A549 (cell line): ENCODE results near the gene SETBP1. TPM values are rescaled to one million over a fixed set of nuclear protein-coding genes. Genes with fewer than 3 reads are reported as not detected.

Experiments
- ATAC-seq, 2 experiments: fragments of 200-7000 bp in 1 of 2; fragments of >200 bp in 1 of 2; cut with Nextera tagmentation in 1 of 2; cut with Tn5 transposase in 1 of 2; 3 replicates each; pipeline versions ENCODE4 v1.8.0 to v1.9.1; 2018 to 2020; ENCODE audit warnings: mild to moderate bottlenecking in 1 of 2, moderate library complexity in 1 of 2
- CTCF ChIA-PET: fragments of 300-600 bp; sonication (Branson Sonifier 250); formaldehyde crosslinking; extraction: SDS; loops from one replicate; lab custom pipeline; 2021; ENCODE audit warnings: antibody characterized with exemption, inconsistent platforms; lab: Yijun Ruan, JAX
- POLR2A ChIA-PET: fragments of 350-600 bp; formaldehyde crosslinking; extraction: SDS; loops from one replicate; lab custom pipeline; 2021; ENCODE audit warnings: antibody characterized with exemption, inconsistent platforms; lab: Yijun Ruan, JAX
- DNase-seq, 2 experiments: peaks; one replicate each; pipeline versions ENCODE4 v3.0.0 to v3.0.0-alpha.2; 2011 to 2016; ENCODE audit warnings: low read depth in 1 of 2, low spot score in 1 of 2
- FAIRE-seq: peaks from 2 replicates; lab custom pipeline; 2011; peaks lifted over from hg19 to GRCh38; lab: Jason Lieb, UNC
- H3K27ac ChIP-seq, 2 experiments: fragments of >200 bp; sonication (Bioruptor Twin); formaldehyde crosslinking; 3 replicates each; pipeline ENCODE4 v1.5.1; 2016 to 2017
- H3K4me1 ChIP-seq: fragments of >200 bp; sonication (Bioruptor Twin); formaldehyde crosslinking; 3 replicates; pipeline ENCODE4 v1.6.1; 2016
- H3K4me2 ChIP-seq: fragments of >200 bp; sonication (Bioruptor Twin); formaldehyde crosslinking; 3 replicates; pipeline ENCODE4 v1.6.1; 2016
- H3K4me3 ChIP-seq: fragments of >200 bp; sonication (Bioruptor Twin); formaldehyde crosslinking; 3 replicates; pipeline ENCODE4 v1.5.1; 2016
- H3K9me3 ChIP-seq: fragments of >200 bp; sonication (Bioruptor Twin); formaldehyde crosslinking; 3 replicates; pipeline ENCODE4 v1.6.1; 2016
- BHLHE40 ChIP-seq: IDR thresholded peaks from 2 replicates; pipeline ENCODE4 v1.6.1; 2012; ENCODE audit warnings: low read depth, low read length, inconsistent platforms
- CEBPB ChIP-seq, 2 experiments: fragments of >200 bp in 1 of 2; sonication (Bioruptor Twin) in 1 of 2; formaldehyde crosslinking in 1 of 2; IDR thresholded peaks; 2 replicates each; pipeline ENCODE4 v1.6.1; 2012 to 2016
- EHMT2 ChIP-seq: fragments of 200-600 bp; sonication (generic); IDR thresholded peaks from 2 replicates; pipeline ENCODE4 v1.6.1; 2016; ENCODE audit warnings: antibody characterized with exemption, low read depth, mild to moderate bottlenecking, moderate library complexity
- FOSB ChIP-seq: fragments of 250-450 bp; sonication (Bioruptor Pico); IDR thresholded peaks from 2 replicates; pipeline ENCODE4 v1.5.0; 2020; ENCODE audit warnings: mild to moderate bottlenecking, moderate library complexity
- GATA3 ChIP-seq: IDR thresholded peaks from 2 replicates; pipeline ENCODE4 v1.6.1; 2012; ENCODE audit warnings: borderline replicate concordance
- HOXB13 ChIP-seq: fragments of 250-450 bp; sonication (Bioruptor Pico); IDR thresholded peaks from 2 replicates; pipeline ENCODE4 v1.5.0; 2020; ENCODE audit warnings: low read depth, mild to moderate bottlenecking, moderate library complexity
- HOXB5 ChIP-seq: fragments of 250-450 bp; sonication (Bioruptor Pico); IDR thresholded peaks from 2 replicates; pipeline ENCODE4 v1.5.0; 2020; ENCODE audit warnings: mild to moderate bottlenecking, moderate library complexity
- MAFK ChIP-seq: fragments of 450-650 bp; IDR thresholded peaks from 2 replicates; pipeline ENCODE4 v1.6.1; 2014; ENCODE audit not compliant: partially characterized antibody
- MAZ ChIP-seq: fragments of 150-350 bp; IDR thresholded peaks from 2 replicates; pipeline ENCODE4 v1.6.1; 2014; ENCODE audit warnings: antibody characterized with exemption, low read depth, low read length, borderline replicate concordance
- MYC ChIP-seq: IDR thresholded peaks from 2 replicates; pipeline ENCODE4 v1.6.1; 2012; ENCODE audit warnings: mild to moderate bottlenecking, inconsistent platforms, low read length, improper control_type of control experiment, borderline replicate concordance
- NR3C1 ChIP-seq: fragments of >200 bp; sonication (Bioruptor Twin); formaldehyde crosslinking; IDR thresholded peaks from 3 replicates; pipeline ENCODE4 v1.6.1; 2017
- RARB ChIP-seq: fragments of 250-450 bp; sonication (Bioruptor Pico); IDR thresholded peaks from 2 replicates; pipeline ENCODE4 v1.8.0; 2021; ENCODE audit warnings: mild to moderate bottlenecking, moderate library complexity
- RCOR1 ChIP-seq: fragments of 150-350 bp; IDR thresholded peaks from 2 replicates; pipeline ENCODE4 v1.6.1; 2014; ENCODE audit warnings: antibody characterized with exemption, low read length, low read depth
- RNF2 ChIP-seq: fragments of 200-600 bp; sonication (generic); IDR thresholded peaks from 2 replicates; pipeline ENCODE4 v1.6.1; 2016; ENCODE audit warnings: low read depth, mild to moderate bottlenecking, antibody characterized with exemption, moderate library complexity, borderline replicate concordance
- TFCP2L1 ChIP-seq: fragments of 250-450 bp; sonication (Bioruptor Pico); IDR thresholded peaks from 2 replicates; pipeline ENCODE4 v1.5.0; 2021; ENCODE audit warnings: mild to moderate bottlenecking
- WGBS: methylation state at CpG from one replicate; pipeline ENCODE4 v1.1.6; 2017; ENCODE audit errors: missing lambda C conversion rate; 5-methylcytosine and 5-hydroxymethylcytosine counted together
- polyA plus RNA-seq, 4 experiments: library from polyadenylated mRNA; depleted of rRNA in 3 of 4; stranded (reverse); fragments of >200 nt; fragmentation: RNase III in 1 of 4; extraction: RNeasy Plus Mini Kit Qiagen cat#74134 plus additional on column Dnase treatment in 1 of 4; gene quantifications; 2 replicates in 3 of 4; 3 replicates in 1 of 4; pipeline ENCODE4 v1.2.3, GENCODE V29; 2011 to 2017
- TF ChIP-seq, protein P1 (sequence below): IDR thresholded peaks from 2 replicates; pipeline ENCODE4 v1.6.1; 2012
- TF ChIP-seq, protein P2 (sequence below): IDR thresholded peaks from 2 replicates; pipeline ENCODE4 v1.6.1; 2012
- TF ChIP-seq, protein P3 (sequence below): fragments of >200 bp; sonication (Bioruptor Twin); formaldehyde crosslinking; IDR thresholded peaks from 3 replicates; pipeline ENCODE4 v1.5.1; 2016

The SETBP1 gene
- polyA plus RNA-seq, 2 of the 4 experiments (the other 2 are of a cell fraction) = 0.50 to 1.9 TPM

DNA sequence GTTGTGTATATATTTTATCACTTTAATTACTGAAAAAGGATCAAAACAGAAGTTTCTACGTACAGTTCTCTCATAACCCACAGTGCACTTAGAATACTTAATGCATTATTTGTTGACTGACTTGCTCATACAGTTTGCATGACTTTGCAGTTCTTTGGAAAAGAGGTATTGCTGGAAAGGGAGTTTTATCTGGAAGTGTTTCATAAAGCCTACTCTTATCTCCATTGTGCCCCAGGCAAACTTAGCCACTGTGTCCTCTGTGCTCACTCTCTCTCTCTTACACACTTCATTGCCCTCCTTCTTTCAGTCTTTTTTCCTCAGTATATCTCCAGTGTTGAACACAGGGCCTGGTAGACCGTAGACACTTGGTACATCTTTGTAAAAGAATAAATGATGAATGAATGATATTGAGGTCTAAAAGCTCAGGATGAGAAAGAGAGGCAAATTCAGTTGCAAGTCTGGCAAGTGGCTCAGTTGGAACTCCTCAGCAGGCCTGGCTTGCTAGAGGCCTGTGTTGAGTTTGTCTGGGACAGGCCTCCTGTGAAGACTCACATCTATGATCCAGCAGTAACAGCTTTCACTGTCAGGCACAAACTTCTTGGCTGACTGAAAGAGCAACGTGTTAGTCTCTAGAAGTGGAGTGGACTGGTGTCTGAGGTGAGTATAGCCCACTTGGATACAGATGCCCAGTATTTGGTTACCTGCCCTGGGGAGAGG lies 56.1 kb downstream of the SETBP1 start:
- ChIA-PET CTCF (interaction anchor here (0.6 kb wide), 1 partner anchor 138 kb away, joined by 4 read pairs; no protein-coding TSS in a partner anchor), POLR2A (no interaction called here)
- no peak for TF ChIP-seq RCOR1
- TF ChIP-seq MAFK = peak; percentile 65
- H3K27ac ChIP-seq = peak overlapping the region in 1 of 2 experiments; percentile 21; a peak in 1 of 6 replicates
- FAIRE-seq (no peak), ATAC-seq (no peak), DNase-seq (peak in 1 of 2 experiments; percentile 8)
- no peak overlapping the region for H3K4me2 ChIP-seq
- no peaks in the 10 kb centered on the region for H3K9me3 ChIP-seq
- 42% methylated on average over 3 of the region's 3 CpGs for WGBS
- H3K4me3 ChIP-seq = no peak overlapping the region
- peaks cover 15% of the 10 kb centered on the region for H3K4me1 ChIP-seq

DNA sequence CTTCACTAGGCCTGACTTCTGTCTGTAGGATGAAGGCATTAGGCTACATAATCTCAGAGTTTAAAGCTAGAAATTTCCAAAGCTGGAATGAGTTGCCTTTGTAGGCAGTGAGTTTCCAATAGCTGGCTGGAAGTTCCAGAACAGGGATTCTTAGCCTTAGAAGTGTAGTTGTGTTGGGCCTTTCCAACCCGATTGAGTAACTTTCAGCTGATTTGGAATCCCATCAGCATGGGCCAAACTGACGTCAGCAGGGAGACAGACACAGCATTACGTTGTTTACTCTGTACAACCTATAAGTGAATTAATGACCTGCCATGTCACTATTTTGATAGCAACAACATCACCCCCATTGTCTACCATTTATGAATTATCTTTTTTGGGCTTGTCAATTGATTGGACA lies 56.9 kb downstream of the SETBP1 start:
- ATAC-seq = no peak

DNA sequence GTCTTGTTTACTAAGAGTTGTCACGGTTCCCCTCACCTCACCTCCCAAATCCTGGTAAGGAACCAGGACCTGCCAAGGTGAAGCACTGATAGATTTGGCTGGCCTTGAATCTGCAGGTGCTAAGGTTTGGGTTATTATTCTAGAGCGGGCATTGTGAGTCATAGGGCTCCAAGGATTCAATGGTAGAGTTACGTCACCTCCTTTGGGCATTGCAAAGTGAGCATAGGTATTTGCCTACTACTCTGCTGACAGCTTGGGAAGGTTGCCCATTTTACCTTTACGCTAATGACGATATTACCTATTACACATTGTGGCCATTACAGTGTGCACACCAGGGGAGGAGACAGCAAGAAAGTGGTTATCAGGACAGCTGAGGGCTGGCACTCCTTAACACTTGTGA lies 59.3 kb downstream of the SETBP1 start:
- FAIRE-seq = no peak
- Histone ChIP-seq H3K4me3 (no peak overlapping the region), H3K27ac (no peak overlapping the region), H3K4me1 (no peaks in the 10 kb centered on the region; the same call in 2 of the 3 replicates), H3K4me2 (no peak overlapping the region), H3K9me3 (no peaks in the 10 kb centered on the region)
- no peak for ATAC-seq
- WGBS = 72% methylated on average over 5 of the region's 5 CpGs
- ChIA-PET CTCF (no interaction called here), POLR2A (no interaction called here)
- TF ChIP-seq EHMT2 (no peak), MAZ (no peak), MYC (no peak), HOXB5 (CRISPR knock-in tag) (no peak), GATA3 (no peak), RCOR1 (no peak), RARB (CRISPR knock-in tag) (no peak), BHLHE40 (no peak), NR3C1 (no peak), CEBPB (IDR thresholded peaks at IDR 0.05) (no peak), HOXB13 (CRISPR knock-in tag) (no peak)
- TF ChIP-seq, protein P1, sequence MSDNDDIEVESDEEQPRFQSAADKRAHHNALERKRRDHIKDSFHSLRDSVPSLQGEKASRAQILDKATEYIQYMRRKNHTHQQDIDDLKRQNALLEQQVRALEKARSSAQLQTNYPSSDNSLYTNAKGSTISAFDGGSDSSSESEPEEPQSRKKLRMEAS = no peak
- TF ChIP-seq, protein P2, sequence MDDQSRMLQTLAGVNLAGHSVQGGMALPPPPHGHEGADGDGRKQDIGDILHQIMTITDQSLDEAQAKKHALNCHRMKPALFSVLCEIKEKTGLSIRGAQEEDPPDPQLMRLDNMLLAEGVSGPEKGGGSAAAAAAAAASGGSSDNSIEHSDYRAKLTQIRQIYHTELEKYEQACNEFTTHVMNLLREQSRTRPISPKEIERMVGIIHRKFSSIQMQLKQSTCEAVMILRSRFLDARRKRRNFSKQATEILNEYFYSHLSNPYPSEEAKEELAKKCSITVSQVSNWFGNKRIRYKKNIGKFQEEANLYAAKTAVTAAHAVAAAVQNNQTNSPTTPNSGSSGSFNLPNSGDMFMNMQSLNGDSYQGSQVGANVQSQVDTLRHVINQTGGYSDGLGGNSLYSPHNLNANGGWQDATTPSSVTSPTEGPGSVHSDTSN = no peak
- TF ChIP-seq, protein P3, sequence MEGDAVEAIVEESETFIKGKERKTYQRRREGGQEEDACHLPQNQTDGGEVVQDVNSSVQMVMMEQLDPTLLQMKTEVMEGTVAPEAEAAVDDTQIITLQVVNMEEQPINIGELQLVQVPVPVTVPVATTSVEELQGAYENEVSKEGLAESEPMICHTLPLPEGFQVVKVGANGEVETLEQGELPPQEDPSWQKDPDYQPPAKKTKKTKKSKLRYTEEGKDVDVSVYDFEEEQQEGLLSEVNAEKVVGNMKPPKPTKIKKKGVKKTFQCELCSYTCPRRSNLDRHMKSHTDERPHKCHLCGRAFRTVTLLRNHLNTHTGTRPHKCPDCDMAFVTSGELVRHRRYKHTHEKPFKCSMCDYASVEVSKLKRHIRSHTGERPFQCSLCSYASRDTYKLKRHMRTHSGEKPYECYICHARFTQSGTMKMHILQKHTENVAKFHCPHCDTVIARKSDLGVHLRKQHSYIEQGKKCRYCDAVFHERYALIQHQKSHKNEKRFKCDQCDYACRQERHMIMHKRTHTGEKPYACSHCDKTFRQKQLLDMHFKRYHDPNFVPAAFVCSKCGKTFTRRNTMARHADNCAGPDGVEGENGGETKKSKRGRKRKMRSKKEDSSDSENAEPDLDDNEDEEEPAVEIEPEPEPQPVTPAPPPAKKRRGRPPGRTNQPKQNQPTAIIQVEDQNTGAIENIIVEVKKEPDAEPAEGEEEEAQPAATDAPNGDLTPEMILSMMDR = no peak
- no peak for DNase-seq

More for the DNA sequence above, 56.9 kb downstream of the SETBP1 start:
- Histone ChIP-seq H3K4me2 (no peak overlapping the region), H3K4me1 (peaks cover 12% of the 10 kb centered on the region), H3K9me3 (no peaks in the 10 kb centered on the region), H3K27ac (no peak overlapping the region), H3K4me3 (no peak overlapping the region)
- ChIA-PET CTCF (interaction anchor here (0.6 kb wide), 1 partner anchor 139 kb away, joined by 4 read pairs; no protein-coding TSS in a partner anchor), POLR2A (no interaction called here)
- no peak for FAIRE-seq
- 88% methylated on average over 3 of the region's 3 CpGs for WGBS
- TF ChIP-seq RNF2 = no peak
- no peak for TF ChIP-seq FOSB (CRISPR knock-in tag)
- no peak for TF ChIP-seq TFCP2L1 (CRISPR knock-in tag)
- DNase-seq = no peak
